HG02884 (cell line): ENCODE data around the gene PLCL1.
A peak's percentile ranks its signal among the peaks of the same experiment; 100 is the strongest.

Experiments
- ATAC-seq: cut with Tn5 transposase; IDR thresholded peaks from one replicate; pipeline ENCODE4 v1.9.1; 2021; ENCODE audit warnings: mild to moderate bottlenecking, moderate library complexity; ENCODE audit not compliant: unreplicated experiment

Gene PLCL1

GRCh38 chr2:198098918-198099317 is 294.5 kb downstream of the PLCL1 start:
- no peak for ATAC-seq

DNA sequence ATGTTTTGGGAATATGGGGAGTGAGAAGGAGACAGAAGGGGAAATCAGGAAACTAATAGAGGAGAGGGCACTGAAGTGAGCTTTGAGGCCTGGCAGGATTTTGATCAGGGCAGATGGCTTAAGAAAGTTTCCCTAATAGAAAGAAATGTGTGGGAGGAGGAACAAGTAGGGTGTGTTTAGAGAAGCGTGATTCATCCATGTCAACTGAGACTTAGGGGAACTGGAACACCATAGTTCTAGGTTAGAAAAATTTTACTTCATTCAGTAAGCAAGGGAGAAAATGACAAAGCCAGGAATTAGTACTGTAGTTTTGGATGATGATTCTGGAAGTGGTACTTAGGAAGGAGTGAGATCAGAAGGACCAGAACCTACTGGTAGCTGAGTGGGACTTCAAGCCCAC is 296.0 kb downstream of the PLCL1 start:
- no peak for ATAC-seq

DNA sequence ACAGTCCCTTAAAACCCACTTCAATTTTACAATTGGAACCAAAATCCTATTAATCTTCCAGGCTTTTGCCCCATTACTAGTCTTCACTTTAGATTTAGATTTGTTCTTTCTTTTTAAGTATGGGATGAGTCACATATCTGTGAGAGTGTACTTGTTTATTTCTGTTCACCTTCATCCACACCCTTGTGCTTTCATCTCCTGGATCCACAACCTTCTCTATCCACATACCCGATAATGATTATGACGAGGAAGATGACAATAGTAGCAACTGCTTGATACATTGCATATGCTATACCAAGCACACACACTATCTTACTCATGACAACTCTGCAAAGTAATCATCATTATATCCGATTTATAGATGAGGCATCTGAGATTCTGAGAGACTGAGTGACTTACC is 297.3 kb downstream of the PLCL1 start:
- ATAC-seq = no peak

DNA sequence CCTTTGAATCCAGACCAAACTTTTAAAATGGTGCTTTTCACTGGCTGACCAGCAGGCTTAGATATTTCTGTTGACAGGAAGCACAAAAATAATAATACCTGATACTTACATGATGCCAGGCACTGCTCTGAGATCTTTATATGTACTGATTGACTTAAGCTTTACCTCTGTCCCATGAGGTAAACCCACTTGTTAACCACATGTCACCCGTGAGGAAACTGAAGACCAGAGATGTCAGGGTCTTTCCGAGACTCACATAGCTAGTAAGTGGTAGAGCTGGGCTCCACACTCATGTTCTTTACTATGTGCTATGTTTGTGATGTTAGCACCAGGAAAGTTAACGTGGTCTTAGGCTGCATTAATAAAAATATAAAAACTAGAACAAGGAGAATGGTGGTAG is 297.7 kb downstream of the PLCL1 start:
- ATAC-seq = no peak

DNA sequence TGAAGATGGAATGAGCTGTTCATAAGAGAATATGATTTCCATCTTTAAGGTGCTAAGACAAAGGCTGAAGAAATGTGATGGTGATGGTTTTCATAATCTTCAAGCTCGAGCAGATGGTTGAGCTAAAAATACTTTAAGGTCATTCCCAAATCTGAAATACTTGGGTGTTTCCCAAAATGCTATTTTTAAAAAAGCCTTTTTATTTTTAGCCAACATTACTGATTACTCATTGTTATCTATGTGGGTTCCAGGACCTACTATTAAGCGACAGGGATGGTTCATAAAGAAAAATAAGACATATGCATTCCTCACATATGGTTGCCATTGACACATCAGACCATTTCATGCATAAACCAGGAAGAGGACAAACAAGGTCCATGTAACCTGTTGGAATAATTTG is 298.5 kb downstream of the PLCL1 start:
- no peak for ATAC-seq

- ATAC-seq = no peak
These were observed 302.4 kb downstream of the PLCL1 start for GRCh38 chr2:198106621-198107385.

DNA sequence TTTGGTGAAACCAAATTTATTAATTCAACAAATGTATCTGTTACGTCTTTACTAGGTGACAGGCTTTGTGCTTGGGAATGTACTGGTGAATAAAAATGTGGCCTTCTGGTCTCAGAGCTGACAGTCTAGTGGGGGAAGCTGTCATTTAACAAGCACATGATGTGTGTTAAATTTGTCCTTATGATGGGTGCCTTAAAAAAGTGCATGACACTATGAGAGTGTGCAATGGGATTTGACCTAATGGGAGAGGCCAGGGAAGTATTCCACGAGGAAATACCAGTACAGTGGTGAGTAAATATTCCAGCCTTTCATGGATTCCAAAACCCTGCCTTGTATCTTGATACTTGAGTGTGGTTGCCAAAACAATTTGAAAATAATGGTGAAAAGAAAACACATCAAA is 308.9 kb downstream of the PLCL1 start:
- ATAC-seq = no peak

DNA sequence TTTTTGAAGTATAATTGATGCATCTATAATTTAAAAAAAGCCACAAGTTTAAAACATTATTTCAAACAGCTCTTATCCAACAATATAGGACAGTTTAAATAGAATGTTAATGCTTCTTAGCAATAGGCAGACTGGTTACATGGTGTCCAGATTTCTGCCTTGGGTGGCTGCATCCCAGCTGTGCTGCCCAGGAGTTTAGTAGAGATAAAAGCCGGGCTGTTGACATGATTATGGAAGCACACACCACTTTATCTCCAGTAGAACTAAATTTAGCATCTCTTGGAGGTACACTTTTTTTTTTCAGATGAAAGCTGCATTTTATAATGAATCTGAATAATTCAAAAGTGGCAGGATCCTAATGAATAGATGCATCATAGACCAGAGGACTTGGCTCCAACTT is 309.7 kb downstream of the PLCL1 start:
- no peak for ATAC-seq

- ATAC-seq = no peak
These were observed 310.8 kb downstream of the PLCL1 start for GRCh38 chr2:198115201-198115600.

GRCh38 chr2:198116756-198117155 is 312.4 kb downstream of the PLCL1 start:
- ATAC-seq = no peak

DNA sequence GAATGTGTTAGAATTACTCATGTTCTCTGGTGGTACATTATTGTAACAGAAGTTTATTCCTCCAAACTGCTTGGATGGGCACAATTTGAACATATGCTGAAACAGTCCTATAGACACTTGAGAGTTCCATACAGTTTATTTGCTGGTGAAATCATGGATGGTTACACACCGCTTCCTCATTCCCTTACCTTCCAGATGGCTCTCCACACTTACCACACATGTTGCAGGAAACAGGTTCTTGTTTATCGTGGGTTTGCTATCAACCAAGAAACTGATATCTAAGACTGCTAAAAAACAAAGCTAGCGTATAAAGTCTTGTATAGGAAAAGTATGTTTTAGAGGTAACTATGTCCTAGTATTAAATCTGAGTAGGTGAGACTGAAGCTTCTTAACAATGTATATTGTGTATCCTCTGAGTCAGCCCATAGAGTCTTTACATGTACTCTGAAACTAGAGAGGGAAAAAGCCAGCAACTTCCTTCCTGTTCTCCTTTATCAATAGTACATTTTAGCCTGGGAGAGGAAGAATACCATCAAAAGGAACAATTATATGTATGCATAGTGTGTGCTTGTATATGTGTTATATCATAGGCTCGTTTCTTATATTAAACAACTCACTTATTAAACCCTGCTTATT is 313.1 kb downstream of the PLCL1 start:
- ATAC-seq = no peak

DNA sequence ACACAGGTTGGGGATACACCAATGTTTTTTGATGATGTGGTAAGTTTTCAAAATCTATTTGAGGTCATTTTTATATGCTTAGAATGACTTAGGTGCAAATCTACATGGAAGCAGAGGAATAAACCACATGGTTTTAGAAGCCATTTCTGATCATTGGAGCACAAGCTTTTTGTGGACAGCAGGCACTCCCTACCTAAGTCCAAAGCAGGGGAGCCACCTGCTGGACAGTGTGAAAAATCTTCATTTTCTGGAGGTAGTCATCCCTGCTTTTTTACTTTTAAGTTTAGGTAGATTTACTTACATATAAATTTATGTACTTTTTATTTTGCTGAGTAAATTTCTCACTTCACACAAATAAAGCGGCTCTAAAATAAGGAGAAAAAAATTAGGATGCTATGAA is 323.2 kb downstream of the PLCL1 start:
- peak; percentile 77 for ATAC-seq

GRCh38 chr2:198129609-198130008 is 325.2 kb downstream of the PLCL1 start:
- no peak for ATAC-seq

GRCh38 chr2:198134293-198134955 is 330.0 kb downstream of the PLCL1 start:
- ATAC-seq = no peak

DNA sequence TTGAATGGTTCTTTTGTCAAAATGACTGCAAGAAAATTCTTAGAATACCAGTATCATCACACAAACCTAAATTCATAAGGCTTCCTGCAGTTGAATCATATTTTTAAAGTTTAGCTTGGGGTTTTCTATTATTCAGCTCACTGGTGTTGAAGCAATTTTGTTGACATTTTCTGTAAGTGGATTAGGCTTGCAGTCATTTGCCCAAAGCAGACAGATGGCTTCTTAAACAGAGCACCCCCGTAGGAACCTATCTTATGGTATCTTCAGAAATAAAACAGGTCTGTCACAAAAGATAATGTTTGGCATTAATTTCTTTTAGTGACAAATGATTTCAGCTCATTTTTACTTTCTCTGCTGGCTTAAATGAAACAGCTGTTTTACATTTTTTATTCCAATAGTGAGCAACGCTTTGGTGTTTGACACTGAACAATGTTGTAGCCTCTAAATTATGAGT is 331.1 kb downstream of the PLCL1 start:
- no peak for ATAC-seq

GRCh38 chr2:198136142-198136541 is 331.7 kb downstream of the PLCL1 start:
- no peak for ATAC-seq

- no peak for ATAC-seq
These were observed 333.3 kb downstream of the PLCL1 start for GRCh38 chr2:198137733-198138132.

DNA sequence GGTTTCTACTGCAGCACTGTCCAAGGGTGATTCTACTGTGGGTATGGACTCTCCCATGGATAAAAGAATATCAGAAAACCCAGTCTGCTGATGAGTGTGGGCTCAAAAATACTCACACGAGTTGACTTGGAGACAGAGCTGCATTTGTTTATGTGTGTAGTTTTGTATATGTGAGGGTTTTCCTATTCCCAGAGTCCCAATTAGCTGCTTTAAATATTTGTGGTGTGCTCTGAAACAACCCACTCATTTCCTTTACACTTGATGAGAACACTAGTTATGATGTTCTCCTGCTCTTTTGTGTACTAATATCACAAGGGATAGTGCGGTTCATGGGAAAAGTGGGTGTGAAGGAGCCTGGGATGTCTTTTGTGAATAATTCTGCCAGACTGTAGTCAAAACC is 337.3 kb downstream of the PLCL1 start:
- no peak for ATAC-seq

GRCh38 chr2:198143156-198143555 is 338.8 kb downstream of the PLCL1 start:
- no peak for ATAC-seq

DNA sequence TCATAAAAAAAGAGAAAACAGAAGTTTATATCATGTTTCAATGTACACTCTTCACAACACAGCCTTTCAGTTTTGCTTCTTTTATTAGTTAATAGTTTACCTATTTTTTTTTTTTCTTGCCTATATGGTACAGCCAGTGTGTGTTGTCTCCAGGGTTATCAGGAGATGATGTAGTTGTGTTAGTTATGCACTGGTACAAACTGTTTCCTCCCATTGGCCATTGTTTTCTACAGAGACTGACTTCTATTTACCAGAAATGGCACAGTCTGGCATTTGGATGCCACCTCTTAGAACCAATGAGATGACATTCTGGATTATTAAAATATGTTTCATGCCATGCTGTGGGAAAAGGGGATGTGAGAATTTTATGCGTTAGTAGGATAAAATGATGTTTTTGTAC is 339.4 kb downstream of the PLCL1 start:
- no peak for ATAC-seq

- no peak for ATAC-seq
These were observed 340.3 kb downstream of the PLCL1 start for GRCh38 chr2:198144660-198145059.

DNA sequence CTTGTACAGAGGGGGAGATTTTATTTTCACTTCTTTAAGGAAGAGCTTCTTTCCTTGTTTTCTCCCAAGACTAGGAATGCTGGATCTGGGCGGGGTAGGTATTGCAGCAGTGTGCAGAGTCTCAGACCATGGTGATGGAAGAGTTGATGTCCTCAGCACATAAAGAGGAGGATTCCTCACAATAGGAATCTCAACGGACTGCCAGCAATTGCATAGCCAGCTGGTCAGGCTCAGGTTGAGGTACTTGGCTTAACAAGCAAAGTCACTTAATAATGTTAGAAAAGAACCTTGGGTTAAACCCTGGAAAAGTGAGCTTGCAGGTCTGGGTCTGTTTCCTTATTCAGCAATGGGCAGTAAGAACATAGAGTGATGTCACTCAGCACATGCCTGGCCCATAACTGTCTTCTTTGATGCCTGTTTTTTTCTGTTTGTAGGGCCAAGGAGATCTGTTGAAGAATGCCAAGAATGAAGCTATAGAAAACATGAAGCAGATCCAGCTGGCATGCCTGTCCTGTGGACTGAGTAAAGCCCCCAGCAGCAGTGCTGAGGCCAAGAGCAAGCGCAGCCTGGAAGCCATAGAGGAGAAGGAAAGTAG is 342.1 kb downstream of the PLCL1 start:
- no peak for ATAC-seq
